A673 (cell line): ENCODE results near the gene PTPN5. TPM values are rescaled to one million over a fixed set of nuclear protein-coding genes. Genes with fewer than 3 reads are reported as not detected.

Experiments used
- BruUV-seq: library from RNA; stranded (reverse); fragments of 400-500 nt; replicated peaks from 2 replicates; lab custom pipeline; 2021; lab: Mats Ljungman, UMichigan
- CTCF ChIA-PET: fragments of 300-600 bp; sonication (Branson Sonifier 250); formaldehyde crosslinking; loops from one replicate; lab custom pipeline; 2022; ENCODE audit warnings: antibody characterized with exemption; lab: Charles Lee
- POLR2A ChIA-PET: fragments of 300-600 bp; sonication (Branson Sonifier 250); formaldehyde crosslinking; loops from one replicate; lab custom pipeline; 2022; ENCODE audit warnings: antibody characterized with exemption; ENCODE audit not compliant: low non-redundant PET; lab: Charles Lee
- DNase-seq: peaks from one replicate; pipeline ENCODE4 v3.0.0-alpha.2; 2015; ENCODE audit warnings: low spot score
- H3K27ac ChIP-seq: fragments of 200-600 bp; sonication (generic); 2 replicates; pipeline ENCODE4 v1.5.1; 2016; ENCODE audit warnings: mixed run types, low read depth, mild to moderate bottlenecking, mixed read lengths, antibody characterized with exemption, low read length; ENCODE audit not compliant: poor library complexity, severe bottlenecking
- H3K27me3 ChIP-seq: fragments of 200-600 bp; sonication (generic); replicated peaks from 2 replicates; pipeline ENCODE4 v1.6.1; 2017; ENCODE audit warnings: mixed run types, low read depth, mild to moderate bottlenecking, mixed read lengths, antibody characterized with exemption, low read length; ENCODE audit not compliant: insufficient read depth, poor library complexity
- H3K36me3 ChIP-seq: fragments of 200-600 bp; sonication (generic); 2 replicates; pipeline ENCODE4 v1.6.1; 2016; ENCODE audit warnings: mixed run types, mild to moderate bottlenecking, mixed read lengths, antibody characterized with exemption, low read length; ENCODE audit not compliant: insufficient read depth, poor library complexity, severe bottlenecking
- H3K4me1 ChIP-seq: fragments of 200-600 bp; sonication (generic); 2 replicates; pipeline ENCODE4 v1.6.1; 2017; ENCODE audit warnings: mixed run types, mild to moderate bottlenecking, mixed read lengths, antibody characterized with exemption, low read length; ENCODE audit not compliant: insufficient read depth, poor library complexity, severe bottlenecking
- H3K4me3 ChIP-seq: fragments of 200-600 bp; sonication (generic); 2 replicates; pipeline ENCODE4 v1.5.1; 2016; ENCODE audit warnings: low read depth, mixed run types, mild to moderate bottlenecking, mixed read lengths, low read length; ENCODE audit not compliant: poor library complexity, severe bottlenecking
- H3K9me3 ChIP-seq: fragments of 200-600 bp; sonication (generic); 2 replicates; pipeline ENCODE4 v1.6.1; 2016; ENCODE audit warnings: mixed run types, low read depth, mild to moderate bottlenecking, mixed read lengths, antibody characterized with exemption, low read length; ENCODE audit not compliant: poor library complexity, severe bottlenecking
- EZH2 ChIP-seq: fragments of 200-600 bp; sonication (generic); IDR thresholded peaks from 2 replicates; pipeline ENCODE4 v1.6.1; 2017; ENCODE audit warnings: borderline replicate concordance, low read depth, mild to moderate bottlenecking, mixed read lengths, antibody characterized with exemption, low read length; ENCODE audit not compliant: poor library complexity, severe bottlenecking
- intact Hi-C: fragments of 100-400 bp; cut with micrococcal nuclease; formaldehyde crosslinking; loops from one replicate; pipeline ENCODE4 v1.10.0; 2022; ENCODE audit not compliant: unreplicated experiment
- total RNA-seq: library from RNA; stranded (reverse); gene quantifications from 2 replicates; pipeline ENCODE4 v1.2.3, GENCODE V29; 2021
- TF ChIP-seq, protein P1 (sequence below): fragments of 300-800, 200-600 bp; sonication (generic); conservative IDR thresholded peaks from 2 replicates; pipeline ENCODE4 v1.5.1; 2017; ENCODE audit warnings: low read depth, mild to moderate bottlenecking, antibody characterized with exemption, low read length, moderate library complexity, mixed read lengths

PTPN5 gene
- total RNA-seq, 1 experiment from 2014 or later = 0.21 TPM

DNA sequence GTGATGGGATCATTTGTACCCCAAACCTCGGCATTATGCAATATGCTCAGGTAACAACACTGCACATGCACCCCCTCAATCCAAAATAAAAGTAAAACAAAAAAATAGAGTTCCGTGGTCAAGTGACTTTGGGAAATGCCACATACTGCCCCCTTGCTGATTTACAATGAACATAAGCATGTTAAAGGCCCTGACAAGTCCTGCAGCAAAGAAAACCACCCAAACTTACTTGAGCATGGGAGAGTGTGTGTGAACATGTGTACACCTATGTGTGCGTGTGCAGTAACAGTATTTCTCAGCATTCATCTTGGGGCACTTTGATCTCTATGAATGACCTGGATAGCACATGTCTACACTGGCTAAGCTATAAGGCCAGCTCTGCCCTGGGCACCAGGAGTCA, 49.8 kb downstream of the PTPN5 start:
- Histone ChIP-seq H3K27me3 (no peaks in the 10 kb centered on the region), H3K4me3 (no peak overlapping the region), H3K4me1 (no peaks in the 10 kb centered on the region), H3K36me3 (no peaks in the 10 kb centered on the region), H3K27ac (no peak overlapping the region), H3K9me3 (no peaks in the 10 kb centered on the region)
- ChIA-PET CTCF (no interaction called here), POLR2A (no interaction called here)
- intact Hi-C loops = no loop called here
- TF ChIP-seq EZH2 = no peak
- TF ChIP-seq, protein P1, sequence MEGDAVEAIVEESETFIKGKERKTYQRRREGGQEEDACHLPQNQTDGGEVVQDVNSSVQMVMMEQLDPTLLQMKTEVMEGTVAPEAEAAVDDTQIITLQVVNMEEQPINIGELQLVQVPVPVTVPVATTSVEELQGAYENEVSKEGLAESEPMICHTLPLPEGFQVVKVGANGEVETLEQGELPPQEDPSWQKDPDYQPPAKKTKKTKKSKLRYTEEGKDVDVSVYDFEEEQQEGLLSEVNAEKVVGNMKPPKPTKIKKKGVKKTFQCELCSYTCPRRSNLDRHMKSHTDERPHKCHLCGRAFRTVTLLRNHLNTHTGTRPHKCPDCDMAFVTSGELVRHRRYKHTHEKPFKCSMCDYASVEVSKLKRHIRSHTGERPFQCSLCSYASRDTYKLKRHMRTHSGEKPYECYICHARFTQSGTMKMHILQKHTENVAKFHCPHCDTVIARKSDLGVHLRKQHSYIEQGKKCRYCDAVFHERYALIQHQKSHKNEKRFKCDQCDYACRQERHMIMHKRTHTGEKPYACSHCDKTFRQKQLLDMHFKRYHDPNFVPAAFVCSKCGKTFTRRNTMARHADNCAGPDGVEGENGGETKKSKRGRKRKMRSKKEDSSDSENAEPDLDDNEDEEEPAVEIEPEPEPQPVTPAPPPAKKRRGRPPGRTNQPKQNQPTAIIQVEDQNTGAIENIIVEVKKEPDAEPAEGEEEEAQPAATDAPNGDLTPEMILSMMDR = no peak
- BruUV-seq = no TSS peak
- no peak for DNase-seq

DNA sequence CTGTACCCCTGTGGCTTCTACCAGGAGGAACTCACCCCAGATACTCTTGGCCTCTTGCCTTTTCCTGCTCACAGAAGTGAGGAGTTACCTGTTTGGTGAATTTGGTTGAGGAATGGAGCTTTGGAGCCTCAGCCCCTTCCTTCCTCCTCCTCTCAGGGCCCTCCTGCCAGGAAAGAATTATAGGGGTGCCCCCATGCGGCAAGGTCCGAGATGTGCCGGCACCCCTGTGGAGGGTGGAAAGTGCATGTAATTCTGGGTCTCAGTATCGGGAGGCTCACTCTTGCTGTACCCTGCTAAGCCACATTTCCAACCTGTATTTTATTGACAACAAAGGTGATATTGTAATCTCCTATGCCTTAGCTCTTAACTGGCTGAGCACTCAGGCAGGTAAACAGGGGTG, 51.9 kb downstream of the PTPN5 start:
- H3K27me3 ChIP-seq = no peaks in the 10 kb centered on the region
- no peaks in the 10 kb centered on the region for H3K4me1 ChIP-seq
- no peak for DNase-seq
- no peak overlapping the region for H3K4me3 ChIP-seq
- no peak for TF ChIP-seq EZH2
- TF ChIP-seq, protein P1 = no peak
- H3K9me3 ChIP-seq = no peaks in the 10 kb centered on the region
- no peaks in the 10 kb centered on the region for H3K36me3 ChIP-seq
- H3K27ac ChIP-seq = no peak overlapping the region
- intact Hi-C loops = loop anchor here (10.0 kb wide), 1 partner anchor 495 kb away; the partner anchor contains the start of gene SAA2
- no TSS peak for BruUV-seq
- CTCF ChIA-PET = no interaction called here
- POLR2A ChIA-PET = no interaction called here

DNA sequence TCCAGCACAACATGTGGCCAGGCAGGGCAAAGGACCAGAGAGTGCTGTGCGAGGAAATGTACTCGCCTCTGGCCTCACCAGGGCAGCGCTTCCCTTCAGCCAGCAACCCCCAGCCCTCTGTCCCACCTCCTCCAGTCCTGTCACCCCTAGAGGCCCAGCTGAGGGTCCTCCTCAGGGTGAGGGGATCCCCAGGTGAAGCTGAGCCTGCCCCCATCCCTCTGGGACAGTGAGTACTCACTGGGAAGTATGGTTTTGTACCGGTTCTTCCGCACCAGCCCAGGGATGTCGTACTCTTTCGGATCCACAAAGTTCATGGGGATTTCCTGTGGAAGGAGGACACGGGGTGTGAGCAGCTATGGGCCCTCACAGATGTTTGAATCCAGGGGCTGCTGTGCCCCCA, 54.0 kb downstream of the PTPN5 start:
- no peaks in the 10 kb centered on the region for H3K27me3 ChIP-seq
- no peaks in the 10 kb centered on the region for H3K4me1 ChIP-seq
- TF ChIP-seq, protein P1 = no peak
- TF ChIP-seq EZH2 = no peak
- H3K9me3 ChIP-seq = no peaks in the 10 kb centered on the region
- no peaks in the 10 kb centered on the region for H3K36me3 ChIP-seq
- BruUV-seq = no TSS peak
- H3K4me3 ChIP-seq = no peak overlapping the region
- no peak overlapping the region for H3K27ac ChIP-seq
- DNase-seq = no peak
- intact Hi-C loops = loop anchor here (10.0 kb wide), 1 partner anchor 493 kb away; the partner anchor contains the start of gene SAA2
- CTCF ChIA-PET = no interaction called here
- POLR2A ChIA-PET = no interaction called here
